HCT116 (cell line): ENCODE data around the gene MYDGF.

Experiments used
- CEBPB ChIP-seq: IDR thresholded peaks from 2 replicates; pipeline ENCODE4 v1.6.1; 2012; ENCODE audit warnings: low read depth
- CTCF ChIP-seq, 3 experiments: fragments of 200-600 bp in 1 of 3; sonication (generic) in 1 of 3; IDR thresholded peaks in 2 of 3; conservative IDR thresholded peaks in 1 of 3; 2 replicates each; pipeline ENCODE4 v1.5.1; 2012 to 2017; ENCODE audit warnings: low read depth in 2 of 3, low read length in 2 of 3, antibody characterized with exemption in 1 of 3, borderline replicate concordance in 1 of 3, control low read depth in 1 of 3, mild to moderate bottlenecking in 1 of 3, mixed read lengths in 1 of 3, mixed run types in 1 of 3, moderate library complexity in 1 of 3; ENCODE audit not compliant: insufficient read depth in 1 of 3
- EZH2 ChIP-seq: fragments of 200-600 bp; sonication (generic); IDR thresholded peaks from 2 replicates; pipeline ENCODE4 v1.6.1; 2017; ENCODE audit warnings: antibody characterized with exemption, mixed run types
- ZNF274 ChIP-seq: fragments of 200-500 bp; sonication (Bioruptor generic); IDR thresholded peaks from 2 replicates; pipeline ENCODE4 v1.6.1; 2014; ENCODE audit warnings: mild to moderate bottlenecking, low read depth, low read length, inconsistent platforms
- TF ChIP-seq, protein P1 (sequence below): IDR thresholded peaks from 2 replicates; pipeline ENCODE4 v1.6.1; 2012

DNA sequence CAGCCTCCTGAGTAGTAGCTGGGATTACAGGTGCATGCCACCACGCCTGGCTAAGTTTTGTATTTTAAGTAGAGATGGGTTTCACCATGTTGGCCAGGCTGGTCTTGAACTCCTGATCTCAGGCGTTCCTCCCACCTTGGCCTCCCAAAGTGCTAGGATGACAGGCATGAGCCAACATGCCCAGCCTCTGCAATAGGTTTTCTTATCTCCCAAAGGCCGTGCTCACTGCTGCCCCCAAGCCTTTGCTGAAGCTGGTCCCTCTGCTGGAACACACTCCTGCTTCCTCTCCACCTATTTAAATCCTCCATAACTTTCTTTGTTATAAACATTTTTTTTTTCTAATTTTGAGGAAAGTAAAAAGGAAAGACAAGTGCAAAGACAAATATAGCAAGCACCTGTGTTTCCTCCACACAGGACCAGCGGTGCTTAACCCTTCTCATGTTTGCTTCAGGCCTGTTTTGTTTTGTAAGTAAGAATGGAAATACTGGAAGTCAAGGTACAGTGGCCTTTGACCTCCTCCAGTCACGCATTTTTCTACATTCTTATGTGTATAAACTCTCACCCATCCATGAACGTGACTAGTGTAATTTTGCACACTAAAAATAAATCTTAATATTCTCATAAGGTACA is 45.3 kb downstream of the MYDGF start:
- peak; percentile 54 to 72 (median 61) for TF ChIP-seq CTCF (IDR thresholded peaks at IDR 0.05 in 2 of 3, conservative IDR thresholded peaks at IDR 0.05 in 1 of 3; ENCODE audit: borderline replicate concordance in 1 of 3, insufficient read depth in 1 of 3, low read depth in 2 of 3, low read length in 2 of 3)
- TF ChIP-seq EZH2: no peak
- no peak for TF ChIP-seq CEBPB
- TF ChIP-seq ZNF274: no peak
- TF ChIP-seq, protein P1, sequence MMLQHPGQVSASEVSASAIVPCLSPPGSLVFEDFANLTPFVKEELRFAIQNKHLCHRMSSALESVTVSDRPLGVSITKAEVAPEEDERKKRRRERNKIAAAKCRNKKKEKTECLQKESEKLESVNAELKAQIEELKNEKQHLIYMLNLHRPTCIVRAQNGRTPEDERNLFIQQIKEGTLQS: no peak
